IPS DF 4.7 (cell line): ENCODE data around the gene MPLKIP.
"Not testable (repeated sequence)": the region's sequence is repeated elsewhere in the genome, so short reads cannot be mapped to it uniquely, and the experiment has no call there.

Source experiments
- DNase-seq: peaks from one replicate; pipeline ENCODE4 v3.0.0-alpha.2; 2013; ENCODE audit warnings: low spot score; ENCODE audit errors: extremely low read depth

MPLKIP gene

GRCh38 chr7:40133561-40134427 lies 628 bp downstream of the MPLKIP start:
- DNase-seq, result no peak

GRCh38 chr7:40122940-40123254 lies 11.5 kb downstream of the MPLKIP start:
- DNase-seq, result no peak

DNA sequence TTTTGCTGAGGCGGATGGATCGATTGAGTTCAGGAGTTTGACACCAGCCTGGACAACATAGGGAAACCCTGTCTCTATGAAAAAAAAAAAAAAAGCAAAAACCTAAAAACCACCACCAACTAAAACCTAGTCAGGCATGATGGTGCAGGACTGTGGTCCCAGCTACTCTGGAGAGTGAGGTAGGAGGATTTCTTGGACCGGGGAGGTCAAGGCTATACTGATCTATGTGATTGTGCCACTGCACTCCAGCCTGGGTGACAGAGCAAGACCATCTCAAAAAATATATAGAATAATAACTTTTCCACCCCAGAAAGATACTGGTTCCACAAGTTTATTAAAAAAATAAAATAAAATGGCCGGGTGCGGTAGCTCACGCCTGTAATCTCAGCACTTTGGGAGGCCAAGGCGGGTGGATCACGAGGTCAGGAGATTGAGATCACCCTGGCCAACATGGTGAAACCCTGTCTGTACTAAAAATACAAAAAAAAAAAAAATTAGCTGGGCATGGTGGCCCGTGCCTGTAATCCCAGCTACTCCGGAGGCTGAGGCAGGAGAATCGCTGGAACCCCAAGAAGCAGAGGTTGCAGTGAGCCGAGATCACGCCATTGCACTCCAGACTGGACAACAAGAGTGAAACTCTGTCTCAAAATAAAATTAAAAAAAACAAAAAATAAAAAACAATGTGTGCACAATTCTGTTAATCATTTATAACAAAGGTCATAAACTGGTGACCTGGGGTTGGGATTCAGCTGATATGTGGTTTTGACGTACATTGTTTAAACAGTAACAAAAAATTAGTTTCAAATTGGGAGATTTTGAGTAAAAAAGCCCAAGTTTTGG lies 12.1 kb downstream of the MPLKIP start:
- not testable (repeated sequence) for DNase-seq

GRCh38 chr7:40120020-40120419 lies 14.4 kb downstream of the MPLKIP start:
- DNase-seq, result no peak

DNA sequence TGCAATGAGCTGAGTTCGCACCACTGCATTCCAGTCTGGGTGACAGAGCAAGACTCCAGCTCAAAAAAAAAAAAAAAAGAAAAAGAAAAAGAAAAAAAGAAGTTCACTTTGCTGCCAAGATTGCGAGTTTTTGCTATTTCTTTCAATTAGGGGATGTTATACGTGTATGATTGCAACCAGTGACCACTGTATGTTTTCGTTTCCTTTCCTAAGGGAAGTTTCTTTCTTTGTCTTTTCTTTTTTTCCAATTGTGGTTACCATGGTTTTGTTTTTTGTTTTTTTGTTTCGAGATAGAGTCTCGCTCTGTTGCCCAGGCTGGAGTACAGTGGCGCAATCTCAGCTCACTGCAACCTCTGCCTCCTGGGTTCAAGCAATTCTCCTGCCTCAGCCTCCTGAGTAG lies 16.2 kb downstream of the MPLKIP start:
- not testable (repeated sequence) for DNase-seq

- DNase-seq, result not testable (repeated sequence)
Measured at GRCh38 chr7:40117199-40117598, 17.2 kb downstream of the MPLKIP start.

- DNase-seq, result no peak
Measured at GRCh38 chr7:40115936-40116335, 18.5 kb downstream of the MPLKIP start.

DNA sequence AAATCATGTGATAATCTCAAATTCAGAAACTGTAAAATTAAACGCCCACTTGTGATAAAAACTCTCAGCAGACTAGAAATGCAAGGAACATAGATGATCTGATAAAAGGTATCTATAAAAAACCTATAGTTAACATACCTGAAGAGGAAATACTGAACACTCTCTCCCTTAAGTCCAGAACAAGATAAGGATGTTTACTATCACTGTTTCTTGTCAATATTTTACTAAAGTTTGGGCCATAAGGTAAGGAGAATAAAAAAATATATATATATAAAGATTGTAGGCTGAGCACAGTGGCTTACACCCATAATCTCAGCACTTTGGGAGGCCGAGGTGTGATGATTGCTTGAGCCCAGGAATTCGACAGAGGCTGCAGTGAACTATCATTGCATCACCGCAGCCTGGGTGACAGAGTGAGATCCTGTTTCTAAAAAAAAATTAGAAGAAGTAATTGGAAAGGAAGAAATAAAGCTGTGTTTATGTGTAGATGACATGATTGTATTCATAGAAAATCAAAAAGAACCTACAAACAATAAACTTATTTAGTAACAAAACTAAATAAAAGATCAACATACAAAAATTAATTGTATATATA lies 28.4 kb downstream of the MPLKIP start:
- DNase-seq, result no peak

DNA sequence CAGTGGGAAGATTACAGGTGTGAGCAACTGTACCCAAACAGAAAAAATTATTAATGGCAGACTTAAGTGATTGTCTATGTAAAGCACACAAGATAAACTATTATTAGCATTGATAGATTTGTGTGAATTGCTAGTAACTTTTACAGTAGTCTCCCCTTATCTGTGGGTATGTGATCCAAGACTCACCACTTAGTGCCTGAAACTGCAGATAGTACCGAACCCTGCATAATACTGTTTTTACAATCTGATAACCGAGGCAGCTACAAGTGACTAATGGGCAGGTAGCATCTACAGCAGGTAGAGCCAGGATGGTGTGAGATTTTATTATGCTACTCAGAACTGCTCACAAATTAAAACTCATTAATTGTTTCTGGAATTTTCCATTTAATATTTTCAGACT lies 31.5 kb downstream of the MPLKIP start:
- DNase-seq, result no peak

GRCh38 chr7:40101201-40101600 lies 33.2 kb downstream of the MPLKIP start:
- DNase-seq, result no peak

DNA sequence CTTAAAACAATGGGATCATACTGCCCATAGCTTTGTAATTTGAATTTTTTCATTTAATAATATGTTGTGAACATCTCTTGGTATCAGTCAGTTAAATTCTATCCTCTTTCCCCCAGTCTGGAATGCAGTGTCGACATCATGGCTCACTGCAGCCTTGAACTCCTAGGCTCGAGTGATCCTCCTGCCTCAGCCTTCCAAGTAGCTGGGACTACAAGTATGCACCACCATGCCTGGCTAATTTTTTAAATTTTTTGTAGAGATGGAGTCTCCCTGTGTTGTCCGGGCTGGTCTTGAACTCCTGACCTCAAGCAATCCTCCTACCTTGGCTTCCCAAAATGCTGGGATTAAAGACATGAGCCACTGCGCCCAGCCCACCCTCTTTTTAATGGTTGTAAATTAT lies 34.6 kb downstream of the MPLKIP start:
- no peak for DNase-seq

DNA sequence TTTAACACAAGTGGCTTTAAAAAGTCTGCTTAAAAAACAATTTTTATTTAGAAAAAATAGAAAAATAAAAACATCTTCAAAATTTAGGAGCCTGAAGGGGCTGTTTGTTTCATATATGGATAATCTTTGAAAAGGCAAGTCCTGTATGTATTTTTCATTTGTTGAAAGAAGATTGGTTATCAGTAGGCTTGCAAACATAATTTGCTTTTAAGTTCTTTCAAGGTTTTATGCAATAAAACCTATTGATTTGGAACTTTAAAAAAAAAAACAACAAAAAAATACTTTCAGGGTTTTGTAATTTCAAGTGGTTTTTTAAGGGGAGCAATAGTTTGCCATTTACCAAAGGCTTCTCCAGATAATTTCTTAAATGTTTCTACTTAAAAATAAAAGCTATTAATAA lies 35.6 kb downstream of the MPLKIP start:
- no peak for DNase-seq

- no peak for DNase-seq
Measured at GRCh38 chr7:40097728-40098127, 36.7 kb downstream of the MPLKIP start.

DNA sequence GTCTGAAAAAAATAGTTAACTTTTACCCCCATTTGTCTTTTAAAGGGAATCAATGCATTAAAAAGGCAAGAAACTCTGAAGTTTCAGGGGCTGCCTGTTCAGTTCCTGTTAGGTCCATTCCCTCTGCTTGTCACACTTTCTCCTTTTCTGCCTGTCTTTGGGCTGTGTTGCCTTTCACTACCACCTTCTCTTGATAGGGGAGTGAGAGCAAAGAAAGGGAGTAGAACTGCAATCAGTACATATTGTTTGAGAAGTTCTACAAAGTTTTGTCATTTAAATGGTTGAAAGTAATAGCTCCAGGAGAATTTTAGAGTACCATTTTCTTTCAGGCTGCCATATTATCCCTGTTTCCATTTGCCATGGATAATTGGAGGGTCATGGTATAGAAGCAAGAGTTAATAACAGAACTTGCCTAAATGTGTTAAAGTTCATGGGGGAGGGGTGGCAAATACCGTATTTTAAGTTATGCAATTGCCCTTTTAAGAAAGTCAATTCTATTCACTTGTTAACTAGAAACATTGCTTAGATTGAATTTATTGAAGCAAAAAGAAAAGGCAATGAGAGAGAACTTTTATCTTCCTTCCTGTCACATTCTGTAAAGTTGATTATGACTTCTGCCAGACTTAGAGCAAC lies 38.6 kb downstream of the MPLKIP start:
- DNase-seq, result no peak

DNA sequence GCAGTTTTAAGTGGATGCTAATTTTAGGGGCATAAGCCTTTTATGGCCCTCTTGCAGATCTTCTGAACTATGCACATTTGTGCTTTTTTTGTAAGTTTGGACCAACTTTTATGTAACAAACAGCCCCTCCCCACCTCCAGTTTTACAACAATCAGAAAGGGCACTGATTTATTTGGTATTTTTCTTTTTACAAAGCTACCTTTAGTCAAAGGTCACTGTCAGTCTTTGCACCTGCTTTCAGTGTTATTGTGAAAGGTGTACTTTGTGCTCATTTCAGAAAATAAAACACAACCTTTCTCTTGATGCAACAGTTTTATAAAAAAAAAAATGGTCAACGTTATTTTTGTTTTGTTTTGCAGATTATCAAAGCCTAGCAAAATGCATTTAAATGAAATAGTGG lies 39.2 kb downstream of the MPLKIP start:
- no peak for DNase-seq

GRCh38 chr7:40093631-40094350 lies 40.6 kb downstream of the MPLKIP start:
- no peak for DNase-seq

- no peak for DNase-seq
Measured at GRCh38 chr7:40092182-40092581, 42.2 kb downstream of the MPLKIP start.

DNA sequence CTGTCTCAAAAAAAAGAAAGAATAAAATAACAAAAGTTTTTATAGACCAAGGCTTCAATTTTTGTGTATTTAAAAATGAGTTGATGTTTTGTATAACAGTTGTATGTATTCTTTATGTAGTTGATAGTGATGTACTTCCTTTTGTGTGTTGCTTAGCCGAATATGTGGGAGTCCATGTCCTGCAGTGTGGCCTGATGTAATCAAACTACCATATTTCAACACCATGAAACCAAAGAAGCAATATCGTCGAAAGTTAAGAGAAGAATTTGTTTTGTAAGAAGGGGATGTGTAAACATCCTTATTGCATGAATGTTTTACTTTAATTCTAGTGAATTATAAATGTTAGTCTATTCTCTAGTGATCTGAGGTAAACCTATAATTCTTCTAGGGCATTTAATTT lies 56.6 kb downstream of the MPLKIP start:
- DNase-seq, result no peak
